Hepatocyte (in vitro differentiated cells): Measurements from ENCODE around the gene PSMC5. TPM values are rescaled to one million over a fixed set of nuclear protein-coding genes. Genes with fewer than 3 reads are reported as not detected.
"Not testable (repeated sequence)": the region's sequence is repeated elsewhere in the genome, so short reads cannot be mapped to it uniquely, and the experiment has no call there.

Experiments used
- DNase-seq: peaks from one replicate; pipeline ENCODE4 v3.0.0-alpha.2; 2016; ENCODE audit warnings: low spot score
- H2AFZ ChIP-seq: fragments of 200-600 bp; sonication (generic); 2 replicates; pipeline ENCODE4 v1.6.0; 2016; ENCODE audit warnings: antibody characterized with exemption, mild to moderate bottlenecking
- H3K27ac ChIP-seq: fragments of 200-600 bp; sonication (generic); 2 replicates; pipeline ENCODE4 v1.5.1; 2016; ENCODE audit warnings: mild to moderate bottlenecking
- H3K27me3 ChIP-seq: fragments of 200-600 bp; sonication (generic); 2 replicates; pipeline ENCODE4 v1.6.1; 2016
- H3K36me3 ChIP-seq: fragments of 200-600 bp; sonication (generic); replicated peaks from 2 replicates; pipeline ENCODE4 v1.5.1; 2016; ENCODE audit warnings: low read depth; ENCODE audit not compliant: insufficient read depth
- H3K4me1 ChIP-seq: fragments of 200-600 bp; sonication (generic); 2 replicates; pipeline ENCODE4 v1.5.1; 2016; ENCODE audit warnings: mild to moderate bottlenecking, moderate library complexity; ENCODE audit not compliant: insufficient read depth
- H3K4me2 ChIP-seq: fragments of 200-600 bp; sonication (generic); 2 replicates; pipeline ENCODE4 v1.6.0; 2016
- H3K4me3 ChIP-seq: fragments of 200-600 bp; sonication (generic); 2 replicates; pipeline ENCODE4 v1.5.1; 2016; ENCODE audit warnings: mild to moderate bottlenecking
- H3K79me2 ChIP-seq: fragments of 200-600 bp; sonication (generic); 2 replicates; pipeline ENCODE4 v1.6.0; 2017; ENCODE audit warnings: mild to moderate bottlenecking
- H3K9me2 ChIP-seq: fragments of 200-600 bp; sonication (generic); replicated peaks from 2 replicates; pipeline ENCODE4 v1.6.0; 2017; ENCODE audit warnings: mild to moderate bottlenecking; ENCODE audit not compliant: insufficient read depth
- H3K9me3 ChIP-seq: fragments of 200-600 bp; sonication (generic); 2 replicates; pipeline ENCODE4 v1.5.1; 2016; ENCODE audit warnings: low read depth, mild to moderate bottlenecking
- H4K20me1 ChIP-seq: fragments of 200-600 bp; sonication (generic); 2 replicates; pipeline ENCODE4 v1.6.0; 2016; ENCODE audit warnings: mild to moderate bottlenecking; ENCODE audit not compliant: insufficient read depth, poor library complexity, severe bottlenecking
- CTCF ChIP-seq: fragments of 200-600 bp; sonication (generic); IDR thresholded peaks from 2 replicates; pipeline ENCODE4 v1.5.1; 2016; ENCODE audit warnings: antibody characterized with exemption, mild to moderate bottlenecking; ENCODE audit not compliant: poor library complexity
- WGBS: methylation state at CpG from one replicate; pipeline ENCODE4 v1.1.6; 2016; ENCODE audit warnings: low lambda C conversion rate; ENCODE audit errors: missing lambda C conversion rate; 5-methylcytosine and 5-hydroxymethylcytosine counted together
- polyA plus RNA-seq: library from polyadenylated mRNA; unstranded; fragments of >200 nt; fragmentation: Nextera tagmentation; extraction: Ambion mirVana; gene quantifications from 2 replicates; pipeline ENCODE4 v1.2.1, GENCODE V29; 2016
- total RNA-seq: library from RNA; depleted of rRNA; stranded (reverse); fragments of >200 nt; gene quantifications from 2 replicates; pipeline ENCODE4 v1.2.3, GENCODE V29; 2014

Gene PSMC5
- total and polyA plus RNA-seq, 2 experiments from 2014 or later: 46.6 to 132 TPM

DNA sequence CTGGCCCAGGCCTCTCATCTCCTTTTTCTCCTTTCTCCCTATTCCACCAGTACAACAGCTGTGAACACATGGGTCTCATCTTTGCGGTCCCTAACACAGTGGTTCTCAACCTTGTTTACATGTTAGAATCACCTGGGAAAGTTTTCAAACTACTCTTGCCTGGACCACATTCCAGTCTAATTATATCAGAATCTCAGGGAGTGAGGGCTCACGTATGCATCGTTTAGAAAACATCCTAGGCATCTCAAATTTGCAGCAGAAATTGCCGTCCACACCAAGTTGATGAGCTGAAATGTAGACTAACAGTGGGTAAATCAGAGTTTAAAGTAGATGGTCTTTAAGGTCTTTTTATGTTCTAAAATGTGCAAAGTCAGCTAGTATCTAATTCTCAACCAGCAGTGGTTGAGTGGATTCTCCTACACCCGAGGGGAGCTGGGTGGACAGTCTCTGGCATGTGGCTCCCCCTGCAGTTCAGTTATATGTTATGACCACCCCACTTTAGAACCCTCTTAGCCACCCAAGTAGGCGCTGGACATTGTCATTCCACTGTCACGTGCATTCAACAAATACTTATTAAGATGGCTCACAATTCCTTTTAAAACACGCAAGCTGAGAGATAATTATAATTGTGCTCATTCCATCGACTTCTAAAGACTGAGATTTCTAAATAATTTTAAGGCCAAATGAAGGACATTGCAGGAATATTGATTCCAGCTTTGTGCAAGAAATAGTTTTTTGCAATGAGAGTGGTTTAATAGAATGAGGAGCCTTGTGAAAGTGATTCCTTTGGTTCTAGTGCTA is 42.5 kb downstream of the PSMC5 start:
- H3K27me3 ChIP-seq, H3K79me2 ChIP-seq, H2AFZ ChIP-seq, H3K9me3 ChIP-seq, H3K4me2 ChIP-seq, DNase-seq, H3K4me3 ChIP-seq, H3K9me2 ChIP-seq, H3K27ac ChIP-seq, H4K20me1 ChIP-seq, H3K36me3 ChIP-seq, H3K4me1 ChIP-seq: not testable (repeated sequence)
- TF ChIP-seq CTCF: peak; percentile 20
- 46% methylated on average over 9 of the region's 9 CpGs for WGBS

DNA sequence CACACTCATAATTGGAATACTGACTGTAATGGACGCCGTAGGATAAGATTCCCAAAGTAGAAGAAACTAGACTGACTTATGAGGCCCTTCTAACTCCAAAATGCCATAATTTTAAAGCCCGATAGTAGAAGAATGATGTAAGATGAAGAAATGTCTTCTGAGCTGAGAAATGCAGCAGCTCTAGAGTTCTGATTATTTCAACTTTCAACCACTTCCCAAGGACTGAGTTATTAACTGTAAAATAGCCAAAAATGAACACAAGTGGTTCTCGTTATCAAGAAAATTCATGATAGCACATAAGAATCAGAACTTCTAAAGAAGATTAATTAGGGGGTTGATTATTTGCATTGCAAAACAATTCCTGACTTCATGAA is 43.0 kb downstream of the PSMC5 start:
- H3K4me3 ChIP-seq, H2AFZ ChIP-seq, H3K79me2 ChIP-seq, H3K36me3 ChIP-seq, H3K4me1 ChIP-seq, H3K9me2 ChIP-seq, H3K4me2 ChIP-seq, DNase-seq, H4K20me1 ChIP-seq, H3K27ac ChIP-seq, H3K9me3 ChIP-seq, H3K27me3 ChIP-seq: not testable (repeated sequence)
- WGBS: 93% methylated on average over 4 of the region's 4 CpGs

DNA sequence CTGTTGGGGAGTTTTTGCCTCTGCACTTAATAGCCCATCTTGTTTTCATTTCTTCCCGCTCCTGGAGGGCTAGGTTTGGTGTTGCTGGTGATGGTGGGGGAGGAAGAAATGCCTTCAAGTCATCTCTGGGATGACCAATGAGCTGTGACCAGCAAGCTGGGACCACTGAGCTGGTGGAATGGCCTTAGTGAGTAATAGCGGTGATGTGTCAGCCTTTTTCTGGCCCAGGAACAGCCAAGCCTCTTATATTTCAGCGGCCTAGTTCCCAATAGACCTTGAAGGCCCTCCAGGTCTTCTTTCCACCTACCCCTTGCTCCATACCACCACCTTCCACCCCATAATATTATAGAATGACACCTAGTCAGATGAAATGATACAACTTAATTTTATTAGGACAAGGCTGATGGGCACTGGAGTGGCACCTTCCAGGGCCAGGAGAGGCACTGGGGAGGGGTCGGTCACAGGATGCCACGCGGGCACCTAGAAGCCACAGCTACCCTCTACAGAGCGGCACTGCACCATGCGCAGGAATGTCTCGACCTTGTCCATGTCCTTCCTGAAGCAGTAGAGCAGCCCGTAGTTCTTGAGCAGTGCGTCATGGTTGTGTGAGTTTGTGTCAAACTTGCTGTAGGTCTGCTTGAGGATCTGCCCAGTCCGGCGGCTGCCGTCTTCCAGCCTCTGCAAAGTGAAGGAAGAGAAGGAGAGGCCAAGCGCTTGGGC is 44.6 kb downstream of the PSMC5 start:
- H2AFZ ChIP-seq, H3K79me2 ChIP-seq, H3K9me3 ChIP-seq, H3K27me3 ChIP-seq, H4K20me1 ChIP-seq, H3K9me2 ChIP-seq, DNase-seq, H3K4me2 ChIP-seq, H3K36me3 ChIP-seq, H3K27ac ChIP-seq, H3K4me1 ChIP-seq, H3K4me3 ChIP-seq: not testable (repeated sequence)
- WGBS: 96% methylated on average over 11 of the region's 15 CpGs

DNA sequence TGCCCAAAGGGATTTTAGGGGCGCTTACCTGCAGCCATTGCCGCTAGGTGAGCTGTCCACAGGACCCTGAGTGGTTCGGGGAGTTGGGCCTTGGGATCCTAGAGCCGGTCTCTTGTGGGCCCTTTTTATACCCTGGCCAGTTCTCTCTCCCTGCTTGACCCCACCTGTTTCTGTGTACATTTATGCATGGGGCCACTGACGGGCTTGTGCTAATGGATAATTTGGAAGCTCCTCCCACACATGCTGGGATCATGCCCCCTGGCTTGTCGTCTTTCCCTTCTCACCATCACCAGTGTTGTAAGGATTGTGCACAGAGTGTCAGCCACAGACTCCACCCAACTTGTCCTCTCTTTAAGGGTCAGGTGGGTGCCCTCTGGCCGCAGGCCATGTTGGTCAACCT is 46.3 kb downstream of the PSMC5 start, which contains the start of gene CSH2:
Gene CSH2, minus strand, starts transcription at position 101 of the 400 bp plus-strand sequence. Its CDS starts 63 bp downstream, at position 38.
- H3K4me3 ChIP-seq, H3K4me2 ChIP-seq, H3K27me3 ChIP-seq, DNase-seq, H4K20me1 ChIP-seq, H2AFZ ChIP-seq, H3K27ac ChIP-seq, H3K36me3 ChIP-seq, H3K9me2 ChIP-seq, H3K79me2 ChIP-seq, H3K9me3 ChIP-seq, H3K4me1 ChIP-seq: not testable (repeated sequence)
- 86% methylated on average over 6 of the region's 7 CpGs for WGBS

GRCh38 chr17:63874061-63874626 is 46.9 kb downstream of the PSMC5 start:
- not testable (repeated sequence) for DNase-seq, H3K4me3 ChIP-seq, H3K27ac ChIP-seq, H2AFZ ChIP-seq, H3K9me3 ChIP-seq, H3K36me3 ChIP-seq, H3K27me3 ChIP-seq, H4K20me1 ChIP-seq, H3K79me2 ChIP-seq, H3K4me2 ChIP-seq, H3K9me2 ChIP-seq, H3K4me1 ChIP-seq
- 85% methylated on average over 6 of the region's 8 CpGs for WGBS

DNA sequence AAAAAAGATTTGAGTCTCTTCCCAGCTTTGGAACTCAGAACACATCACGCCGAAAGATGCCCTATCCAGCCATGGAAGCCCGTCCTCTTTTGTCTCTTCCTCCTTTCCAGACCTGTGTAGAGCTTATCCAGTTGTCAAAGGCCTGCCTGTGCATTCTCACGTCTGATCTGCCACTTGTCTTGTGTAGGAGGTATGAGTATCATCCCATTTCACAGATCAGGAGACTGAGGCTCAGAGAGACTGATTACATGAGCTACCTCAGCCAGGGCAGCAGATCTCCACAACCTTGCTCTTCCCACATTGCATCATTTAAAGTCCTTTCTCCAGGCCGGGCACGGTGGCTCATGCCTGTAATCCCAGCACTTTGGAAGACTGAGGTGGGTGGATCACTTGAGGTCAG is 47.5 kb downstream of the PSMC5 start:
- not testable (repeated sequence) for H3K4me1 ChIP-seq, H4K20me1 ChIP-seq, H3K79me2 ChIP-seq, H3K9me2 ChIP-seq, H3K27ac ChIP-seq, H3K4me3 ChIP-seq, H3K36me3 ChIP-seq, H2AFZ ChIP-seq, DNase-seq, H3K9me3 ChIP-seq, H3K27me3 ChIP-seq, H3K4me2 ChIP-seq
- WGBS: 91% methylated on average over 6 of the region's 6 CpGs

DNA sequence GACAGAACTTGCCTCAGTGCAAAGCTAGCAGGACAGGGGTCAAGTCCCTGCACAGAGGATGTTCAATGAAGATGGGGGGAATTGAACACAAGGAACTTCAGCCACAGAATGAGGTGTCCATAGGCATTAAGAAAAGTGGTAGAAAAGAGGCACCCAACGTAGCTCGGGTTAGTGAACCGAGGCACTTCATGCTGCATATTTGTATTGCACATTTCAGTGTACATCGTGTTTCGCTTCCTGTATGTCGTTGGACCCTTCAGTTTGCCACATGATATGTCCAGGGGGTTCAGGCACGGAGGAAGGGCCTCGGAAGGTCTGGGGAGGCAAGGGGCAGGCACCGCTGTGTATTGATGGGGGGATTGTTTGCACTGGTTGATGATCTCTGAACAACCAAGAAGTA is 51.2 kb downstream of the PSMC5 start:
- 91% methylated on average over 9 of the region's 9 CpGs for WGBS

More for the DNA sequence above, 51.2 kb downstream of the PSMC5 start:
- H3K27ac ChIP-seq, H3K9me2 ChIP-seq, H2AFZ ChIP-seq, H3K4me1 ChIP-seq, H3K79me2 ChIP-seq, DNase-seq, H3K4me3 ChIP-seq, H3K36me3 ChIP-seq, H3K27me3 ChIP-seq, H3K4me2 ChIP-seq, H3K9me3 ChIP-seq, H4K20me1 ChIP-seq: not testable (repeated sequence)
